K562 (cell line): ENCODE results near the gene MYO3B. TPM values are rescaled to one million over a fixed set of nuclear protein-coding genes. Genes with fewer than 3 reads are reported as not detected.

Source experiments
- ATF1 ChIP-seq, 2 experiments: fragments of 450-650 bp in 1 of 2; IDR thresholded peaks; 2 replicates each; pipeline ENCODE4 v1.6.1; 2016; ENCODE audit warnings: missing compliant biosample characterization in 1 of 2, missing genetic modification characterization in 1 of 2
- DIDO1 ChIP-seq: fragments of 450-650 bp; IDR thresholded peaks from 2 replicates; pipeline ENCODE4 v1.6.1; 2016; ENCODE audit warnings: low read depth, missing biosample characterization, missing genetic modification characterization
- DMBX1 ChIP-seq: fragments of 250-450 bp; sonication (Bioruptor Pico); IDR thresholded peaks from 2 replicates; pipeline ENCODE4 v1.8.0; 2022; ENCODE audit warnings: inconsistent platforms, mild to moderate bottlenecking, moderate library complexity, borderline replicate concordance
- DPF2 ChIP-seq: fragments of 450-650 bp; IDR thresholded peaks from 2 replicates; pipeline ENCODE4 v1.6.1; 2016
- FOSL1 ChIP-seq: fragments of 200-800 bp; sonication (Bioruptor generic); conservative IDR thresholded peaks from 2 replicates; pipeline ENCODE4 v1.6.1; 2016; ENCODE audit warnings: missing genetic modification characterization, missing compliant biosample characterization
- FOXJ2 ChIP-seq: fragments of 200-800 bp; sonication (Bioruptor generic); IDR thresholded peaks from 2 replicates; pipeline ENCODE4 v1.6.1; 2016; ENCODE audit warnings: missing genetic modification characterization, missing compliant biosample characterization
- GABPB2 ChIP-seq: fragments of 250-450 bp; sonication (Bioruptor Pico); conservative IDR thresholded peaks from 2 replicates; pipeline ENCODE4 v1.5.1; 2021; ENCODE audit warnings: mild to moderate bottlenecking
- NCOA4 ChIP-seq: fragments of 450-650 bp; IDR thresholded peaks from 2 replicates; pipeline ENCODE4 v1.6.1; 2018; ENCODE audit warnings: mild to moderate bottlenecking; ENCODE audit not compliant: partially characterized antibody
- RCOR1 ChIP-seq, 2 experiments: IDR thresholded peaks; 2 replicates each; pipeline ENCODE4 v1.6.1; 2012; ENCODE audit warnings: low read depth in 2 of 2, low read length in 2 of 2, borderline replicate concordance in 1 of 2, improper control_type of control experiment in 1 of 2
- SMARCA4 ChIP-seq: fragments of 450-650 bp; IDR thresholded peaks from 2 replicates; pipeline ENCODE4 v1.6.1; 2016
- TCFL5 ChIP-seq: fragments of 250-450 bp; sonication (Bioruptor Pico); conservative IDR thresholded peaks from 2 replicates; pipeline ENCODE4 v1.6.1; 2021; ENCODE audit warnings: mild to moderate bottlenecking, moderate library complexity, matching md5 sums
- U2AF1 ChIP-seq: fragments of 200-400 bp; formaldehyde crosslinking; optimal IDR thresholded peaks from 2 replicates; pipeline ENCODE3; 2017; ENCODE audit warnings: mild to moderate bottlenecking, low read depth, low read length, moderate library complexity
- ZEB2 ChIP-seq: fragments of 450-650 bp; IDR thresholded peaks from 2 replicates; pipeline ENCODE4 v1.6.1; 2016
- ZNF175 ChIP-seq: fragments of 200-800 bp; sonication (Bioruptor generic); IDR thresholded peaks from 2 replicates; pipeline ENCODE4 v1.6.1; 2016; ENCODE audit warnings: low read depth, mild to moderate bottlenecking, missing genetic modification characterization, missing compliant biosample characterization
- ZNF24 ChIP-seq: fragments of 450-650 bp; IDR thresholded peaks from 2 replicates; pipeline ENCODE4 v1.6.1; 2016
- ZNF253 ChIP-seq: fragments of 250-450 bp; sonication (Bioruptor Pico); conservative IDR thresholded peaks from 2 replicates; pipeline ENCODE4 v1.6.1; 2021; ENCODE audit warnings: mild to moderate bottlenecking
- ZNF695 ChIP-seq: fragments of 450-650 bp; formaldehyde crosslinking; IDR thresholded peaks from 2 replicates; pipeline ENCODE4 v1.4.0; 2020; ENCODE audit warnings: mild to moderate bottlenecking, moderate library complexity
- polyA plus RNA-seq, 8 experiments: library from polyadenylated mRNA; depleted of rRNA in 4 of 8; stranded (reverse) in 5 of 8; unstranded in 3 of 8; fragments of >200 nt; fragmentation: Nextera tagmentation in 2 of 8; fragmentation: Illumina TruSeq in 1 of 8; extraction: Ambion mirVana in 2 of 8; extraction: Trizol in 1 of 8; gene quantifications; 2 replicates each; pipeline versions ENCODE4 v1.2.1 to v1.2.3, GENCODE V29; 2011 to 2014; ENCODE audit warnings: inconsistent platforms in 1 of 8, missing spikeins in 1 of 8
- total RNA-seq, 7 experiments: library from RNA; depleted of rRNA in 6 of 7; stranded (reverse); fragments of >200 nt in 6 of 7; fragmentation: Illumina TruSeq in 2 of 7; extraction: Trizol in 2 of 7; gene quantifications; 2 replicates each; pipeline versions ENCODE4 v1.2.1 to v1.2.3, GENCODE V29; 2011 to 2021; ENCODE audit warnings: low replicate concordance in 1 of 7
- TF ChIP-seq, protein P1 (sequence below): fragments of 200-800 bp; sonication (Bioruptor generic); IDR thresholded peaks from 2 replicates; pipeline ENCODE4 v1.6.1; 2017; ENCODE audit warnings: missing genetic modification characterization, missing compliant biosample characterization
- TF ChIP-seq, protein P2 (sequence below): fragments of 200-800 bp; sonication (Bioruptor generic); IDR thresholded peaks from 2 replicates; pipeline ENCODE4 v1.6.1; 2017; ENCODE audit warnings: missing genetic modification characterization, missing compliant biosample characterization
- TF ChIP-seq, protein P3 (sequence below): fragments of 450-650 bp; IDR thresholded peaks from 2 replicates; pipeline ENCODE4 v1.6.1; 2018; ENCODE audit not compliant: partially characterized antibody
- TF ChIP-seq, protein P4 (sequence below): fragments of 200-400 bp; formaldehyde crosslinking; IDR thresholded peaks from 2 replicates; pipeline ENCODE4 v1.6.1; 2017; ENCODE audit warnings: mild to moderate bottlenecking, low read depth, low read length, moderate library complexity

Gene MYO3B
- total and polyA plus RNA-seq, 9 of the 15 experiments (the other 6 are each of a cell fraction or from before 2014, with no cell fraction given), result 2.7 to 6.5 (median 3.6) TPM

DNA sequence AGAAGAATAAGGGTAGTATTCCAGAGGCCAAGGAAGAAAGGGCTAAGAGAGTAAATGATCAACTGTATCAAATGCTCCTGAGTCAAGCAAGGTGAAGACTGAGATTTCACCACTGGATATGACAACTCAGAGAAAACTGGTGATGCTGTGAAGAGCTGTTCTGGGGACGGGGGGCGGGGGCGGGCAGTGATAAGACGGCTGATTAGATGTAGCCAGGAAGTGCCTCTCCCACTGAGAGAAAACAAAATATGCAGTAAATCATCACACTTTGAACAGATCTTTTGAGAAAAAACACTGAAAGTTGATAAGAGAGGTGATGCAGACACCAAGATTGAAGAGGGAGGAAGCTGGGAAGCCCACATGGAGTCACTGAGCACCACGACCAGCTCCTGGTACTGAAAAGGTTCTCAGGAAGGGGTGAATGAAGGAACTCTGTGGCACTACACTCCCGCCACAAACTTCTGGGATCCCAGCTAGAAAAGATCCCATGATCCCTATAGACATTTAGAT is 75.8 kb downstream of the MYO3B start (continued):
- TF ChIP-seq, protein P1, sequence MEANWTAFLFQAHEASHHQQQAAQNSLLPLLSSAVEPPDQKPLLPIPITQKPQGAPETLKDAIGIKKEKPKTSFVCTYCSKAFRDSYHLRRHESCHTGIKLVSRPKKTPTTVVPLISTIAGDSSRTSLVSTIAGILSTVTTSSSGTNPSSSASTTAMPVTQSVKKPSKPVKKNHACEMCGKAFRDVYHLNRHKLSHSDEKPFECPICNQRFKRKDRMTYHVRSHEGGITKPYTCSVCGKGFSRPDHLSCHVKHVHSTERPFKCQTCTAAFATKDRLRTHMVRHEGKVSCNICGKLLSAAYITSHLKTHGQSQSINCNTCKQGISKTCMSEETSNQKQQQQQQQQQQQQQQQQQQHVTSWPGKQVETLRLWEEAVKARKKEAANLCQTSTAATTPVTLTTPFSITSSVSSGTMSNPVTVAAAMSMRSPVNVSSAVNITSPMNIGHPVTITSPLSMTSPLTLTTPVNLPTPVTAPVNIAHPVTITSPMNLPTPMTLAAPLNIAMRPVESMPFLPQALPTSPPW (CRISPR knock-in tag), result peak; percentile 77
- TF ChIP-seq FOXJ2, result no peak
- peak; percentile 71 for TF ChIP-seq DPF2
- peak; percentile 50 for TF ChIP-seq FOSL1 (tag)
- TF ChIP-seq ZNF24, result no peak
- no peak for TF ChIP-seq ZNF695 (CRISPR knock-in tag)
- peak; percentile 52 for TF ChIP-seq ZEB2
- TF ChIP-seq DIDO1 (tag), result no peak
- TF ChIP-seq, protein P2, sequence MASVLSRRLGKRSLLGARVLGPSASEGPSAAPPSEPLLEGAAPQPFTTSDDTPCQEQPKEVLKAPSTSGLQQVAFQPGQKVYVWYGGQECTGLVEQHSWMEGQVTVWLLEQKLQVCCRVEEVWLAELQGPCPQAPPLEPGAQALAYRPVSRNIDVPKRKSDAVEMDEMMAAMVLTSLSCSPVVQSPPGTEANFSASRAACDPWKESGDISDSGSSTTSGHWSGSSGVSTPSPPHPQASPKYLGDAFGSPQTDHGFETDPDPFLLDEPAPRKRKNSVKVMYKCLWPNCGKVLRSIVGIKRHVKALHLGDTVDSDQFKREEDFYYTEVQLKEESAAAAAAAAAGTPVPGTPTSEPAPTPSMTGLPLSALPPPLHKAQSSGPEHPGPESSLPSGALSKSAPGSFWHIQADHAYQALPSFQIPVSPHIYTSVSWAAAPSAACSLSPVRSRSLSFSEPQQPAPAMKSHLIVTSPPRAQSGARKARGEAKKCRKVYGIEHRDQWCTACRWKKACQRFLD (CRISPR knock-in tag), result no peak; the same call in 1 of the 2 replicates
- TF ChIP-seq U2AF1, result no peak
- TF ChIP-seq, protein P3, sequence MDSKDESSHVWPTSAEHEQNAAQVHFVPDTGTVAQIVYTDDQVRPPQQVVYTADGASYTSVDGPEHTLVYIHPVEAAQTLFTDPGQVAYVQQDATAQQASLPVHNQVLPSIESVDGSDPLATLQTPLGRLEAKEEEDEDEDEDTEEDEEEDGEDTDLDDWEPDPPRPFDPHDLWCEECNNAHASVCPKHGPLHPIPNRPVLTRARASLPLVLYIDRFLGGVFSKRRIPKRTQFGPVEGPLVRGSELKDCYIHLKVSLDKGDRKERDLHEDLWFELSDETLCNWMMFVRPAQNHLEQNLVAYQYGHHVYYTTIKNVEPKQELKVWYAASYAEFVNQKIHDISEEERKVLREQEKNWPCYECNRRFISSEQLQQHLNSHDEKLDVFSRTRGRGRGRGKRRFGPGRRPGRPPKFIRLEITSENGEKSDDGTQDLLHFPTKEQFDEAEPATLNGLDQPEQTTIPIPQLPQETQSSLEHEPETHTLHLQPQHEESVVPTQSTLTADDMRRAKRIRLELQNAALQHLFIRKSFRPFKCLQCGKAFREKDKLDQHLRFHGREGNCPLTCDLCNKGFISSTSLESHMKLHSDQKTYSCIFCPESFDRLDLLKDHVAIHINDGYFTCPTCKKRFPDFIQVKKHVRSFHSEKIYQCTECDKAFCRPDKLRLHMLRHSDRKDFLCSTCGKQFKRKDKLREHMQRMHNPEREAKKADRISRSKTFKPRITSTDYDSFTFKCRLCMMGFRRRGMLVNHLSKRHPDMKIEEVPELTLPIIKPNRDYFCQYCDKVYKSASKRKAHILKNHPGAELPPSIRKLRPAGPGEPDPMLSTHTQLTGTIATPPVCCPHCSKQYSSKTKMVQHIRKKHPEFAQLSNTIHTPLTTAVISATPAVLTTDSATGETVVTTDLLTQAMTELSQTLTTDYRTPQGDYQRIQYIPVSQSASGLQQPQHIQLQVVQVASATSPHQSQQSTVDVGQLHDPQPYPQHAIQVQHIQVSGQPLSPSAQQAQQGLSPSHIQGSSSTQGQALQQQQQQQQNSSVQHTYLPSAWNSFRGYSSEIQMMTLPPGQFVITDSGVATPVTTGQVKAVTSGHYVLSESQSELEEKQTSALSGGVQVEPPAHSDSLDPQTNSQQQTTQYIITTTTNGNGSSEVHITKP, result no peak
- no peak for TF ChIP-seq DMBX1 (CRISPR knock-in tag)
- no peak for TF ChIP-seq ATF1 (CRISPR knock-in tag; IDR thresholded peaks at IDR 0.05)
- peak; percentile 65; the same call in 1 of the 2 replicates for TF ChIP-seq ATF1 (tag; IDR thresholded peaks at IDR 0.05)
- TF ChIP-seq SMARCA4, result peak; percentile 52
- TF ChIP-seq RCOR1 (IDR thresholded peaks at IDR 0.05; ENCODE audit: borderline replicate concordance in 1 of 2, low read depth in 2 of 2, low read length in 2 of 2), result peak in 1 of 2 experiments; percentile 83; a peak in 2 of 4 replicates
- no peak for TF ChIP-seq GABPB2
- TF ChIP-seq ZNF253 (CRISPR knock-in tag), result no peak
- TF ChIP-seq, protein P4, sequence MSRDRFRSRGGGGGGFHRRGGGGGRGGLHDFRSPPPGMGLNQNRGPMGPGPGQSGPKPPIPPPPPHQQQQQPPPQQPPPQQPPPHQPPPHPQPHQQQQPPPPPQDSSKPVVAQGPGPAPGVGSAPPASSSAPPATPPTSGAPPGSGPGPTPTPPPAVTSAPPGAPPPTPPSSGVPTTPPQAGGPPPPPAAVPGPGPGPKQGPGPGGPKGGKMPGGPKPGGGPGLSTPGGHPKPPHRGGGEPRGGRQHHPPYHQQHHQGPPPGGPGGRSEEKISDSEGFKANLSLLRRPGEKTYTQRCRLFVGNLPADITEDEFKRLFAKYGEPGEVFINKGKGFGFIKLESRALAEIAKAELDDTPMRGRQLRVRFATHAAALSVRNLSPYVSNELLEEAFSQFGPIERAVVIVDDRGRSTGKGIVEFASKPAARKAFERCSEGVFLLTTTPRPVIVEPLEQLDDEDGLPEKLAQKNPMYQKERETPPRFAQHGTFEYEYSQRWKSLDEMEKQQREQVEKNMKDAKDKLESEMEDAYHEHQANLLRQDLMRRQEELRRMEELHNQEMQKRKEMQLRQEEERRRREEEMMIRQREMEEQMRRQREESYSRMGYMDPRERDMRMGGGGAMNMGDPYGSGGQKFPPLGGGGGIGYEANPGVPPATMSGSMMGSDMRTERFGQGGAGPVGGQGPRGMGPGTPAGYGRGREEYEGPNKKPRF, result no peak
- TF ChIP-seq ZNF175 (CRISPR knock-in tag), result no peak
- no peak for TF ChIP-seq NCOA4
- no peak for TF ChIP-seq TCFL5 (CRISPR knock-in tag)
